ENCODE data around the gene PYDC2.

- TF ChIP-seq CBFB (IDR thresholded peaks at IDR 0.05; ENCODE audit: low read depth), result no peak
- no peak for TF ChIP-seq ZNF274 (IDR thresholded peaks at IDR 0.05; ENCODE audit: insufficient read depth, insufficient read length)
- no peak for TF ChIP-seq POLR2A (IDR thresholded peaks at IDR 0.05; ENCODE audit: low read depth, low read length)
Measured at GRCh38 chr3:191470545-191470944, 9.6 kb downstream of the PYDC2 start.

Data from GM12878 (cell line).